Limb (tissue), 2 donors: ENCODE measurements around the gene RNF212B.
"Not testable (repeated sequence)": the region's sequence is repeated elsewhere in the genome, so short reads cannot be mapped to it uniquely, and the experiment has no call there.

Experiments
- DNase-seq, 2 donors: peaks; one replicate each; pipeline ENCODE4 v3.0.0-alpha.2; 2016; ENCODE audit errors: extremely low spot score in 2 of 2

The RNF212B gene, protein sequence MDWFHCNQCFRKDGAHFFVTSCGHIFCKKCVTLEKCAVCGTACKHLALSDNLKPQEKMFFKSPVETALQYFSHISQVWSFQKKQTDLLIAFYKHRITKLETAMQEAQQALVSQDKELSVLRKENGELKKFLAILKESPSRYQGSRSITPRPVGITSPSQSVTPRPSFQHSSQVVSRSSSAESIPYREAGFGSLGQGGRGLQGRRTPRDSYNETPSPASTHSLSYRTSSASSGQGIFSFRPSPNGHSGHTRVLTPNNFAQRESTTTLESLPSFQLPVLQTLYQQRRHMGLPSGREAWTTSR

DNA sequence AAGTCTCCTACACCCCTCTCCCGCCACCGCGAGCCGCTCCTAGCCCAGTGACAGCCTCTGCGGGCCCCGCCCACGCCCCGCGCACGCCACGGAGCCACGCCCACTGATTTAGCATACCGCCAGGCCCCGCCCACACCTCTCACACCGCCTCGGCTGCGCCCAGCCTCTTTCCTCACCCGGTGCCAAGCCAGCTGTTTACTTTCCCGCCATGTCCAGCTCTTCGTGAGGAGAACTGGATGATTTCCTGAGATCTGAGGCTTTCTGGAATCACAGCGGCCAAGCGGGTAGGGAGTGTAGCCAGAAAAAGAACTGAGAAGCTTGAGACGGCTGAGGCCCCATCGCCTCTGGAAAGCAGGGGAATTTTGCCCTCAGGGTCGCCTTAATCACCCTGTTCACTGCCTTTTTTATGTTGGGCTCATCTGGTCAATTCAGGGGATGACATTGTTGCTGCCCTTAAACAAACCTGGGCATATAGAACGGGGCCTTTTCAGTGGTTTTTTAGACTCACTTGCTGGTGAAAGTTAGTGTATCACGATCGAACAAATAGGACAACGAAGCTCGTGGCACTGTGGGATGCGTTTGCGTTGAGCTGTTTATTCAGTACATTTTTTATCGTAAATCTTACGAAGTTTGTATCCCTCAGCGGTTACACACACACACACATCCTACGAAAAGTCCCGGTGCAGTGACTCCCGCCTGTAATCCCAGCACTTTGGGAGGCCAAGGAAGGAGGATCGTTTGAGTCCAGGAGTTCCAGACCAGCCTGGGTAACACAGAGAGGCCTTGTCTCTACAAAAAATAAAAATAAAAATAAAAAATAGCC is at the start of gene RNF212B:
TSS of gene RNF212B (plus strand) at position 165 of the 823 bp plus-strand sequence. CDS start 2,410 bp downstream, outside the sequence.
- DNase-seq: peak; percentile 90 to 92

DNA sequence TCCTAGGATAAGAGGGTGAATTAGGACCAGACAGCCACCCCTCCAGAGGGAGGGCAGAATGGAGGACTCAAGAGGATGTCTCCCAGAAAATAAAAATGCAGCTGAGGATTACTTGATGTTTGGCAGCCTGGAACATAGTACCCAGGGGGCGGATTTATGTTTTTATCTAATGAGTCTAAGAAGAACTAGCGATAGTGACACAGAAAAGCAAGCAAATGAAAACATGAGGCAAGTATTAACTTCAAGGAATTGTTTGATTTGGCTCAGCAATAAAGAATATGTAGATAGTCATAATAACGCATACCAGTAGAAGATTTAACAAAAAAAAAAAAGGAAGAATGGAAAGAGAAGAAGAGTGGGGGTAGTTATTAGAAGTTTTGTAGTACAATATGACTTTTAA is 44.3 kb upstream of the RNF212B start:
- no peak for DNase-seq

DNA sequence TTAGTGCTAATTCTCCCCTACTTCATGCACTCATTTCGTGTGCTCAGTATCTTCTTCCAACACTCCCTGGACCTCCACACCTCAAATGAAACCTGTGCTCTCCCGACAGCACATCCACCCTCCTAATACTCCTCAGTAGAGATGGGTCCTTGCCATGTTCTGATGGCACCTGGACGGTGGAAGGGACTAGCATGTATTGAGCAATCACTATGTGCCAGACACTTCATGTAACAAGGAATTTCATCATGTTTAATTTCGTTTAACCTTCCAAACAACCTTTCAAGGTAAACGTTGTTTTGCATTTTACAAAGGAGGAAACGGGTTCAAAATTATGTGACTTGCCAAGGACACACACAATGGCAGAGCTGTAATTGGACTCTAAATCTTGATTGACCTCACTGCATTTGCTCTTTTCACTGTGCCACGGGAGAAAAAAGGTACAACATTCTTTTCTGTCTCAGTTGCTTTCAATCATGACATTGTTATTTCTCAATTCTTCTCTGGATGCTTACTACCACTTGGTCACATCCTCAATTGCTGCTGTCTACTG is 42.1 kb upstream of the RNF212B start:
- no peak for DNase-seq

DNA sequence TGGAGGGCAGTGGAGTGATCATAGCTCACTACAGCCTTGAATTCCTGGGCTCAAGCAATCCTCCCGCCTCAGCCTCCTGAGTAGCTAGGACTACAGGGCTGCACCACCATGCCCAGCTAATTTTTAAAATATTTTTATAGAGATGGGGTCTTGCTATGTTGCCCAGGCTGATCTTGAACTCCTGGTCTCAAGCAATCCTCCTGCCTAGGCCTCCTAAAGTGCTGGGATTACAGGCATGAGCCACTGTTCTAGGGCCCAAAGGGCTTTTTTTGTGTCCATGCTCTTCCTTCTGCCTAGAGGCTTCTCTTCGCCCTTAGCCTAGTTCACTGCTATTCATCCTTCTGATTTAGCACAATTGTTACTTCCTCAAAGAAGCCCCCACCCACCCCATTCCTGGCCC is 41.2 kb upstream of the RNF212B start:
- not testable (repeated sequence) for DNase-seq

DNA sequence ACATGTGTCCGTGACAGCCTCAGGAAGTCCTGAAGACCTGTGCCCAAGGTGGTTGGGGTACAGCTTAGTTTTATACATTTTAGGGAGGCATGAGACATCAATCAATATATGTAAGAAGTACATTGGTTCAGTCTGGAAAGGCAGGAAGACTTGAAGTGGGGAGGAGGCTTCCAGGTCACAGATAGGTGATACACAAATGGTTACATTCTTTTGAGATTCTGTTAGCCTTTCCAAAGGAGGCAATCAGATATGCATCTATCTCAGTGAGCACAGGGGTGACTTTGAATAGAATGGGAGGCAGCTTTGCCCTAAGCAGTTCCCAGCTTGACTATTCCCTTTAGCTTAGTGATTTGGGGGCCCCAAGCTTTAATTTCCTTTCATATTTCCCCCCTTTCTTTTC is 38.6 kb upstream of the RNF212B start:
- DNase-seq: not testable (repeated sequence)

DNA sequence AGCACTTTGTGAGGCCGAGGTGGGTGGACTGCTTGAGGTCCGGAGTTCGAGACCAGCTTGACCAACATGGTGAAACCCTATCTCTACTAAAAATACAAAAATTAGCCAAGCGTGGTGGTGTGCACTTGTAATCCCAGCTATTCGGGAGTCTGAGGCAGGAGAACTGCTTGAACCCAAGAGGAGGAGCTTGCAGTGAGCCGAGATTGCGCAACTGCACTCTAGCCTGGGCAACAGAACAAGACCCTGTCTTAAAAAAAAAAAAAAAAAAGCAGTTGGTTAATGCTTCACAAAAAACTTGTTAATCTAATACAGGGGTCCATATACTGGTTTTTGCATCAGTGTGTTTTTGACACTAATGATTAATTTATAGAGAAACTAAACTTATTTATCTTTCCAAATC is 35.7 kb upstream of the RNF212B start:
- no peak for DNase-seq

DNA sequence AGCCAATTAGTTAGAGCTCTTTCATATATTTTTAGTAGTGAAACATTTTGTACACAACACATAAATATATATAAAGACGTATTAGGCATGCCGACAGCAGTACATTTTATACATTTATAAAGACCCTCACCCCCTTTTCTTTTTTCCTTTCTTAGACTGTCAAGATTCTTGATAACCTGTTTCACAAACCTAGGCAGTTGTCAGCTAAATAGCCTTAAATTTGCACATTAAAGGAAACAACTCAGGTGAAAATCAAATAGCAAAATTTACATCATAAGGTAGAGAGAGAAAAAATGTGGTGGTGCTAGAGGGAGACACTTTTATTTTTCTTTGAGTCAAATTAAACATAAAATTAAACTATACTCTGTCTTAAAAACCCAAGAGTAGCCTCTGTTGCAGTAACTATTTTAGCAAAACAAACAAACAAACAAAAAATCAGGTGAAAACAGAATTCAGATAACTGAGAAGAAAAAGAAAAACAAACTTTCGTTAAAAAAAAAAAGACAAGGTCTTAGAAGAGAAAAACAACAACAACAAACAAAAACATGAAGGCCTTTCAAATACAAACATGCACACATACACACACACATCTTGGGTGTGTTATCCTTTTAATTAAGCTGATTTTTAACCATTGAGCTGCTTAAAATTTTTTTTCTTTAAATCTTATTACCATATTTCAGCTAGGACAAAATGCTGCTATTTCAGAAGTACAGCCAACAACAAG is 31.2 kb upstream of the RNF212B start:
- no peak for DNase-seq

DNA sequence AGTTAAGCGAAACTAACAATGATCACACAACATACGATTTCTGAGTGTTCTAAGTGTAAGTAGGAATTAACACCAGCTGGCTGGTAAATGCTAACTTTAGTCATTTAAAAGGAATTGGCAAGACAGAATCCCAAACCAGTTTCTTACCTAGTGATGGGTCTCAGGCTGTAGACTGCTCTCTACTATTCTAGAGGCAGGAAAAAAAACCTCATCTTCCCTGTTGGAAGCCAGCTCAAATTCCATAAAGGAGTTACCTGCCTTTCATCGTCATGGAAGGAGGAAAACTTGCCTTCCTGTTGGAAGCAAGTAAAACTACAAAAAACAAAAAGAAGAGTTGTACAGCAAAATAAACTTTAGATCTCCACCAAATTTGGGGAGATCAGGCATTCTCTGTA is 30.6 kb upstream of the RNF212B start:
- DNase-seq: no peak

DNA sequence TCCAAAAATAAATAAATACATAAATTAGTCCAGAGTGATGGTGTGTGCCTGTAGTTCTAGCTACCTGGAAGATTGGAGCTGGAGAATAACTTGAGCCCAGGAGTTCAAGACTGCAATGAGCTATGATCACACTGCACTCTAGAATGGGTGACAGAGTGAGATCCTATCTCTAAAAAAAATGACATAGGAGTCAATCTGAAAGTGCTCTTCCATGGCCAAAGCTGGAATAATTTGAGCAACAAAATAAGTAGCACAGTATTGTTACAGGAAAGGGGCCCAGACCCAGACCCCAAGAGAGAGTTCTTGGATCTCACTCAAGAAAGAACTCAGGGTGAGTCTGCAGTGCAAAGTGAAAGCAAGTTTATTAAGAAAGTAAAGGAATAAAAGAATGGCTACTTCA is 29.4 kb upstream of the RNF212B start:
- DNase-seq: no peak

DNA sequence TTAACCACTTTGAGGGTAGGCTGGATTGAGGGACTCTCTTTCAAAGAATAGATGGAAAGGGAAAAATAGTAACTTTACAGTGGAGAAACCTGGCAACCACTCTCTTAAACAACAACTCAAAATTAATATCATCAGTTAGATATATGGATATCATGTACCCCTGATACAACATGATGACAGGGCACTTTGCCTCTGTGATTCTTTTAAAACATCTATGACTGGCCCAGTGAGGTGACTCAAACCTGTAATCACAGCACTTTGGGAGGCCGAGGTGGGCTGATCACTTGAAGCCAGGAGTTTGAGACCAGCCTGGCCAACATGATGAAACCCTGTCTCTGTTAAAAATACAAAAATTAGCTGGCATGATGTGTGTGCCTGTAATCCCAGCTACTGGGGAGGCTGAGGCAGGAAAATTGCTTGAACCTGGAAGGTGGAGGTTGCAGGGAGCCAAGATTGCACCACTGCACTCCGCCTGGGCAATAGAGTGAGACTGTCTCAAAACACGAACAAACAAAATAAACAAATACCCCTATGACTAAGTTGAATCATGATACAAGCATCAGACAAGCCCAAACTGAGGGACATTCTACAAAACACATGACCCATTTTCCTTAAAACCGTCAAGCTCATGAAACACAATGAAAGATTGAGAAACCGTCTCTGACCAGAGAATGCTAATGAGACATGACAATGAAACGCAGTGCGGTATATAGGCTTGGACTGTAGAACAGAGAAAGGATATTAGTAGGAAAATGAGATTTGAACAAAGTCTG is 27.9 kb upstream of the RNF212B start:
- no peak for DNase-seq

DNA sequence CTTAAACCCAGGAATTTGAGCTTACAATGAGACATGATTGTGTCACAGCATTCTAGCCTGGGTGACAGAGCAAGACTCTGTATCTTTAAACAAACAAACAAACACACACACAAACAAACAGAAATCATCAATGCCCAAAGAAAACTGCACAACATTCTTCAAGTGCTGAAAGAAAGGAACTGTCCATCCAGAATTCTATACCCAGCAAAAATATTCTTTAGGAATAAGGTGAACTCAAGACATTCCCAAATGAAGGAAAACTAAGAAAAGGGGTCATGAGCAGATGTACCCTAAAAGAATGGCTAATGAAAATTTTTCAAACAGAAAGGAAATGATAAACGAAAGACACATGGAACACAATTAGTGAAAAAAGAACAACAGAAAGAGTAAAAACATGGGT is 22.3 kb upstream of the RNF212B start:
- no peak for DNase-seq

DNA sequence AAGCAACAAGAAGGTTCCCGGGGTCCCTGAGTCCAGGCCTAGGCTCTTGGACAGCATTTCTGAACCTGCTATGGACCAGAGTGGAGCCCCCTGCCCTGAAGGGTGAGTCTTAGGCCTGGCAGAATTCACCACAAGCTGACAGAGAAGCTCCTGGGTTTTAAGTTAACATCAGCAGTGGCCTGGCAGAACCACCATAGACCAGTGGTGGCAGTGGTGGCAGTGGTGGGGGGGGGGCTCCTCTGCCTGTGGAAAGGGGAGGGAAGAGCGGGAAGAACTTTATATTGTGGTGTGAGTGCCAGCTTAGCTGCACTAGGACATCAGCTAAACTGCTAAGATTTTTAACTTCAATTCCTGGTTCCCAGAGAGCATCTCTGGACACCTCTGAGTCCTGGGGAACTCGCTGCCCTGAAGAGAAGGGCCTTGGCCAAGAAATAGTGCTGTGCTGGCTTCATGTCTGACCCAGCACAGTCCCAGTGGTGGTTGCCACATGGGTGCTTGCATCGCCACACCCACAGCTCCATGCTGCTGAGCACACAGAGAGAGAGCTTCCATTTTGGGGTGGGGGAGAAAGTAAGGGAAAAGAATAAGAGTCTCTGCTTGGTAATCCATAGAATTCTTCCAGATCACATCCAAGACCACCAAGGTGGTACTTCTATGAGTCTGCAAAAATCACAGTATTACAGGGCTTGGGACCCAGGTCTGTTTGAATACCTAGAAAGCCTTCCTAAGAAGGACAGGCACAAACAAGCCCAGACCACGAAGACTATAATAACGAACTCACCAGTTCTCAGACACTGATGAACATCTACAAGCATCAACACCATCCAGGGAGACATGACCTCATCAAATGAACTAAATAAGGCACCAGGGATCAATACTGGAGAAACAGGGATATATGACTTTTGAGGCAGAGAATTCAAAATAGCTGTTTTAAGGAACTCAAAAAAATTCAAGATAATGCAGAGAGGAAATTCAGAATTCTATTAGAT is 20.4 kb upstream of the RNF212B start:
- no peak for DNase-seq

DNA sequence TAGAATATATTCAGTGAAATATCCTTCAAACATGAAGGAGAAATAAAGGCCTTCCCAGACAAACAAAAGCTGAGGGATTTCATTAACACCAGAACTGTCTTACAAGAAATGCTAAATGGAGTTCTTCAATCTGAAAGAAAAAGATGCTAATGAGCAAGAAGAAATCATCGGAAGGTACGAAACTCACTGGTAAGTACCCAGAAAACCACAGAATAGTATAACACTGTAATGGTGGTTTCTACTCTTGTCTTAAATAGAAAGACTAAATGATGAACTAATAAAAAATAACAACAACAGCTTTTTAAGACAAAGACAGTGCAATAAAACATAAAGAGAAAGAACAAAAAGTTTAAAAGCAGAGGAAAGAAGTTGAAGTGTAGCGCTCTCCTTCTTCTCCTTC is 18.7 kb upstream of the RNF212B start:
- DNase-seq: no peak

DNA sequence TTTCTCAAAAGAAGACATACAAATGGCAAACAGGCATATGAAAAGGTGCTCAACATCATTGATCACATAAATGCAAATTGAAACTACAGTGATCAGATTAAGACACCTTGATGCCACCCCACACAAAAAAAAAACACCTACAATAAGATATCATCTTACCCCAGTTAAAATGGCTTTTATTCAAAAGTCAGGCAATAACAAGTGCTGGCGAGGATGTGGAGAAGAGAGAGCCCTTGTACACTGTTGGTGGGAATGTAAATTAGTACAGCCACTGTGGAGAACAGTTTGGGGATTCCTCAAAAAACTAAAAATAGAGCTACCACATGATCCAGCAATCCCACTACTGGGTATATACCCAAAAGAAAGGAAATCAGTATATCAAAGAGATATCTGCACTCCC is 12.8 kb upstream of the RNF212B start:
- not testable (repeated sequence) for DNase-seq

DNA sequence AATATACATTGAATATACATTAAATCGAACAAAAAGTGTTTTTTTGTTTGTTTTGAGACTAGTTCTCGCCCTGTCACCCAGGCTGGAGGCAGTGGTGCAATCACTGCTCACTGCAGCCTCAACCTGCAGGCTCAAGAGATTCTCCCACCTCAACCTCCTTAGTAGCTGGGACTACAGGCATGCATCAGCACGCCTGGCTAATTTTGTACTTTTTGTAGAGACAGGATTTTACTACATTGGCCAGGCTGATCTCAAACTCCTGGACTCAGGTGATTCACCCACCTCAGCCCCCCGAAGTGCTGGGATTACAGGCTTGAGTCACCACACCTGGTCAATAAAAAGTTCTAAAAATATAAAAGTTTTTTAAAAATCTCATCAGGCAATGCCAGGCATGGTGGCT is 10.2 kb upstream of the RNF212B start:
- DNase-seq: no peak

DNA sequence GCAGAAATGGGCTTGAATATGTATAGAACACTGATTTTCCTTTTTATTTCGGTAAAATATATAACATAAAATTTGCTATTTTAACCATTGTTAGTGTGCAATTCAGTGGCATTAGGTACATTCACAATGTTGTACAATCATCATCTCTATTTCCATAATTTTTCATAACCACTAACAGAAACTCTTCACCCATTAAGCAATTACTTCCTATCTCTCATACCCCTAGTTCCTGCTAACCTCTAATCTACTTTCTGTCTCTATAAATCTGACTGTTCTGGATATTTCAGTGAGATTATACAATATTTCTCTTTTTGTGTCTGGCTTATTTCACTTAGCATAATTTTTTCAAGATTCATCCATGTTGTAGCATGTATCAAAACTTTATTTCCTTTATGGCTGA is 8.9 kb upstream of the RNF212B start:
- no peak for DNase-seq

DNA sequence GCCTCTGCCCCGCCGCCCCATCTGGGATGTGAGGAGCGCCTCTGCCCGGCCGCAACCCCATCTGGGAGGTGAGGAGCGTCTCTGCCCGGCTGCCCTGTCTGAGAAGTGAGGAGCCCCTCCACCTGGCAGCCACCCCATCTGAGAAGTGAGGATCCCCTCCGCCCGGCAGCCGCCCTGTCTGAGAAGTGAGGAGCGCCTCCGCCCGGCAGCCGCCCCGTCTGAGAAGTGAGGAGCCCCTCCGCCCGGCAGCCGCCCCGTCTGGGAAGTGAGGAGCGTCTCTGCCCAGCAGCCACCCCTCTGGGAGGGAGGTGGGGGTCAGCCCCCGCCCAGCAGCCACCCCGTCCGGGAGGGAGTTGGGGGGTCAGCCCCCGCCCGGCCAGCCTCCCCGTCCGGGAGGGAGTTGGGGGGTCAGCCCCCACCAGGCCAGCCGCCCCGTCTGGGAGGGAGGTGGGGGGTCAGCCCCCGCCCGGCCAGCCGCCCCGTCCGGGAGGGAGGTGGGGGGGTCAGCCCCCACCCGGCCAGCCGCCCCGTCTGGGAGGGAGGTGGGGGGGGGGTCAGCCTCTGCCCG is 5.4 kb upstream of the RNF212B start:
- DNase-seq: not testable (repeated sequence)

DNA sequence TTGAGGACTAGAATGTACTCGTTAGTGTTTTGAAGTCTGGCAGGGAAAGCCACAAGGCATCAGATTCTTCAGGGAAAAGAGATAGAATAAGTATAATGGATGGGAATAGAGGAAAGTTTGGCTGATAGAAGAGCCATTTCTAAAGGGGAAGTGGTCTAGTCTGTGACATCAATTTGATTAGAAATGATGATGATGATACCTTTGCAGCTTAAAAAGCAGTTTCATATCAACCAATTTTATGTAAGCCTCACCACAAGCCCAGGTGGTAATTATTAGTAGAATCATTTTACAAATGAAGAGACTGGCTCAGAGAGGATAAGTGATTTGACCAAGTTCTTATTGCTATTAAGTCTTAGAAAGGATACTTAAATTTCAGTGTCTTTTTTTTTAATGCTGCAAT is 2.9 kb downstream of the RNF212B start:
- no peak for DNase-seq

DNA sequence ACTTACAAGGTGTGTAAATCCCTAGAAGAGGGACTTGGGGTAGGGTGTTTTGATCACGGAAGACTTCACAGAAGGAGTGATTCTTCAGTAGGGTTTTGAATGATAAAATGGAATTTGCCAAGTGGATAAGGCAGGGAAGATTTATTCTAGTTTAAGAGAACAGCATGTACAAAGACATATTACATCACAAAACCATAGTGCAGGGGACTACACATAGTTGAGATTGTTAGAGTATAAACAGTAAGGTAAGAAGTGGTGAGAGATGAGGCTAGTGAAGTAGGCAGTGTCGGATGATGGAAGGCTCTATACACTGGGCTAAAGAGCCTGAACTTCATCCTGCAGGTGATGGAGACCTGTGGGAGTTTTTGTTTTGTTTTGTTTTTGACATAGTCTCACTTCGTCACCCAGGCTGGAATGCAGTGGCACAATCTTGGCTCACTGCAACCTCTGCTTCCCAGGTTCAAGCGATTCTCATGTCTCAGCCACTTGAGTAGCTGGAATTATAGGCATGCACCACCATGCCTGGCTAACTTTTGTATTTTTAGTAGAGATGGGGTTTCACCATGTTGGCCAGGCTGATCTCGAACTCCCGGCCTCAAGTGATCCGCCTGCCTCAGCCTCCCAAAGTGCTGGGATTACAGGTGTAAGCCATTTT is 3.5 kb downstream of the RNF212B start:
- DNase-seq: not testable (repeated sequence)
